ENCODE results near the gene ZNF839.

GRCh38 chr14:102338724-102339123 is 19.2 kb downstream of the ZNF839 start:
- TF ChIP-seq EP300 (IDR thresholded peaks at IDR 0.05): no peak
- no peak for TF ChIP-seq CTCF (IDR thresholded peaks at IDR 0.05)
- no peak for TF ChIP-seq POLR2A (IDR thresholded peaks at IDR 0.05; ENCODE audit: low read depth)
- TF ChIP-seq POLR2AphosphoS5 (IDR thresholded peaks at IDR 0.05): no peak
